LNCaP clone FGC (cell line): ENCODE measurements around the gene ARHGEF3.

Experiments used
- DNase-seq: peaks from one replicate; pipeline ENCODE4 v3.0.0-alpha.2; 2011; ENCODE audit warnings: low read depth
- H3K4me3 ChIP-seq: 2 replicates; pipeline ENCODE4 v1.5.1; 2011; ENCODE audit warnings: mild to moderate bottlenecking, low read depth, low read length, control low read depth
- TF ChIP-seq, protein P1 (sequence below): IDR thresholded peaks from 2 replicates; pipeline ENCODE4 v1.5.1; 2012; ENCODE audit warnings: mild to moderate bottlenecking; ENCODE audit not compliant: control insufficient read depth, insufficient read depth; ENCODE audit errors: extremely low read depth

Gene ARHGEF3

GRCh38 chr3:56787784-56788256 lies 13.9 kb downstream of the ARHGEF3 start:
- TF ChIP-seq, protein P1, sequence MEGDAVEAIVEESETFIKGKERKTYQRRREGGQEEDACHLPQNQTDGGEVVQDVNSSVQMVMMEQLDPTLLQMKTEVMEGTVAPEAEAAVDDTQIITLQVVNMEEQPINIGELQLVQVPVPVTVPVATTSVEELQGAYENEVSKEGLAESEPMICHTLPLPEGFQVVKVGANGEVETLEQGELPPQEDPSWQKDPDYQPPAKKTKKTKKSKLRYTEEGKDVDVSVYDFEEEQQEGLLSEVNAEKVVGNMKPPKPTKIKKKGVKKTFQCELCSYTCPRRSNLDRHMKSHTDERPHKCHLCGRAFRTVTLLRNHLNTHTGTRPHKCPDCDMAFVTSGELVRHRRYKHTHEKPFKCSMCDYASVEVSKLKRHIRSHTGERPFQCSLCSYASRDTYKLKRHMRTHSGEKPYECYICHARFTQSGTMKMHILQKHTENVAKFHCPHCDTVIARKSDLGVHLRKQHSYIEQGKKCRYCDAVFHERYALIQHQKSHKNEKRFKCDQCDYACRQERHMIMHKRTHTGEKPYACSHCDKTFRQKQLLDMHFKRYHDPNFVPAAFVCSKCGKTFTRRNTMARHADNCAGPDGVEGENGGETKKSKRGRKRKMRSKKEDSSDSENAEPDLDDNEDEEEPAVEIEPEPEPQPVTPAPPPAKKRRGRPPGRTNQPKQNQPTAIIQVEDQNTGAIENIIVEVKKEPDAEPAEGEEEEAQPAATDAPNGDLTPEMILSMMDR, result no peak
- no peak for DNase-seq
- no peak overlapping the region for H3K4me3 ChIP-seq

DNA sequence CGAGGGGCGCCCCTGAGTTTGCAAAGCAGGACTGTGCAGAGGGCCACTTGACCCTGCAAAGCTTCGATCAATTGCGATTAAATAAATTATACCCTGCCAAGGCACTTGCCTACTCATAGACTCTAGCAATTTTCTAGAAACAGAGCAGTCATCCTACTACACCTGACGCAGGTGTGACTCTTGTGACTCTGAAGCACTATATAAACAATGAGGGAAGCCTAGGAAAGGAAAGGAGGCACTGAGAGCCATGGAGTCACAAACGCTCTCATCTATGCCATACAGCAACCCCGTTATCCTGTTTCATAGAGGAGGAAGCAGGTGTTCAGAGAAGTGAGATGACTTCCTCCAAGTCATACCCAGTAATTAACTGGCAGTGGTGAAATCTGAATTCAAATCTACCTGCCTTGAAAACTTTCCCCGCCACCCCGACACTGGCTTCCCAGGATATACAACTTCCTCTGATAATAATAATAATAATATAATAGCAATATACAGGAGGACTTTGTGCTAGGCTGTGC lies 14.4 kb downstream of the ARHGEF3 start:
- DNase-seq, result no peak
- no peak overlapping the region for H3K4me3 ChIP-seq
- TF ChIP-seq, protein P1, result no peak

GRCh38 chr3:56785499-56785898 lies 16.2 kb downstream of the ARHGEF3 start:
- no peak overlapping the region for H3K4me3 ChIP-seq
- no peak for DNase-seq
- TF ChIP-seq, protein P1, result no peak

GRCh38 chr3:56784448-56785001 lies 17.2 kb downstream of the ARHGEF3 start:
- TF ChIP-seq, protein P1, result no peak
- H3K4me3 ChIP-seq, result no peak overlapping the region
- no peak for DNase-seq

- TF ChIP-seq, protein P1, result no peak
- peak; percentile 94 for DNase-seq
- H3K4me3 ChIP-seq, result no peak overlapping the region
Measured at GRCh38 chr3:56783644-56784447, 17.9 kb downstream of the ARHGEF3 start.

DNA sequence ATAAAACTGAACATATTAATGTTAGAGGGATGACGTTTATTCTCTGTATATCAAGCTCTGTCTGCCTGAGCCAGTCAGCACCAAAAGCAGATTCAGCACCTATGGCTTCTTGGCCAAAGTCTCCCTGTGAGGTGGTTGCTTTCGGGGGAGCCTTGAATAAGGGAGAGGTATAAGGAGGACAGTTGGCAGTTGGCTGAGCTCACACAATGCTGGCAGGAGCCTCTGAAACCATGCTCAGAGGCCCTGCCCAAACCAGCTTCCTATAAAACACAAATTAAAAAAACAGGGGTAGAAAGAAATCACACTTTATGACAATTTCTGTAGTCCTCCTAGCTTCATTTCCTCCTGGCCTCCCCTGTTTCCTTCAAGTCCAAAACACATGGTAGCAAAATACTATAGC lies 18.8 kb downstream of the ARHGEF3 start:
- H3K4me3 ChIP-seq, result no peak overlapping the region
- DNase-seq, result no peak
- TF ChIP-seq, protein P1, result no peak
